Prostate gland (tissue), 2 donors: ENCODE data around the gene CLCNKB.

ENCODE experiments used
- CTCF ChIP-seq, 4 experiments: fragments of 200-600 bp in 2 of 4; fragments of 450-650 bp in 2 of 4; sonication (generic) in 2 of 4; IDR thresholded peaks; 1 replicate in 3 of 4; 2 replicates in 1 of 4; pipeline ENCODE4 v1.5.1; 2016 to 2019; ENCODE audit warnings: antibody characterized with exemption in 4 of 4, mild to moderate bottlenecking in 2 of 4, moderate library complexity in 2 of 4
- POLR2A ChIP-seq: fragments of 450-650 bp; IDR thresholded peaks from one replicate; pipeline ENCODE4 v1.6.1; 2016; ENCODE audit warnings: antibody characterized with exemption, mild to moderate bottlenecking
- POLR2AphosphoS5 ChIP-seq: sonication (generic); formaldehyde crosslinking; IDR thresholded peaks from one replicate; pipeline ENCODE4 v1.6.1; 2017; ENCODE audit warnings: antibody characterized with exemption

DNA sequence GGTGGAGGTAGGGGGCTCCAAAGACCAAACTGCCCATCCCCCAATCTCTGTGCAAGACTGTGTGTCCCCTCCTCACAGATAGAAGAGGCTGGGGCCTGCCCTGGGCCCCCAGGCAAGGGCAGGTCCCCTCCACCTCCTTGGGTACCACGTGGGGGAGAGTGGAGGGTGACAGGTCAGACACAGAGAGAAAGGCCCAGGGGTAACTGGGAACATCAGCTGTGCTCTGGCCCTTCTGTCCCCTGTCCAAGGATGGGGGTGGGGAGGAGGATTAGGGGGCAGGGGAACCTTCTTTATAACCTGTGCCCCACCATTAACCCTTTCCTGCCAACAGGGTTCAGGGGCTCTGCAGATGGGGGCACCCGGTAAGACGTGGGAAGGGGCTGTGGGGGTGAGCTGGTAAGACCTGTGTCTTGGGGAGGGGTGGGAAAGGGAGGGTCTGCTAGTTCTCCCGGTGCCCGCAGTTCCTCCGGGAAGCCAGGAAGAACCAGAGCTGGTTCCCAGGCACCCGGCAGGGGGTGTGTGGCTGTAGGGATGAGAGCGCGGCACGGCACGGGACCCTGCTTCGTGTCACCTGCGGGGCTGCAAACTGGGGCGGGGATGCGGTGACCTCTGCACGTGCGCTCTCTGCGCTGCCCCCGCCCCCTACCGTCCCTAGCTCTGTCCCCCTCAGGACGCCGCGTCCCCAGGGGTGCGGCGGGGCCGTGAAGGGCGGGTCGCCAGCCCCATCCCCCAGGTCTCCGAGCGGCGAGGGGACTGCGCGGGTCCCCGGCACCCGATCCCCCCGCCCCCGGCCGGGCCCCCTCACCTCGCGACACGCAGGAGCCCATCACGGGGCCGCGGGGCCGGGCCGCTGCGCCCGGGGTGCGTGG, 29.3 kb downstream of the CLCNKB start:
- TF ChIP-seq CTCF (IDR thresholded peaks at IDR 0.05) (no peak), POLR2A (no peak), POLR2AphosphoS5 (no peak)
